IMR-90 (cell line): Measurements from ENCODE around the gene RAP1GAP2.

Experiments
- CHD1 ChIP-seq: IDR thresholded peaks from 2 replicates; pipeline ENCODE4 v1.6.1; 2012; ENCODE audit warnings: low read depth, low read length, improper control_type of control experiment
- MAFK ChIP-seq: IDR thresholded peaks from 2 replicates; pipeline ENCODE4 v1.6.1; 2012; ENCODE audit warnings: low read depth, low read length, improper control_type of control experiment
- POLR2A ChIP-seq: IDR thresholded peaks from 2 replicates; pipeline ENCODE4 v1.6.1; 2012; ENCODE audit warnings: mild to moderate bottlenecking, low read depth, low read length
- SMC3 ChIP-seq: fragments of 150-350 bp; IDR thresholded peaks from 2 replicates; pipeline ENCODE4 v1.6.1; 2016; ENCODE audit warnings: low read depth, mild to moderate bottlenecking, antibody characterized with exemption, low read length, moderate library complexity
- TF ChIP-seq, protein P1 (sequence below): conservative IDR thresholded peaks from 2 replicates; pipeline ENCODE4 v1.5.1; 2012; ENCODE audit warnings: mild to moderate bottlenecking, low read depth, low read length, improper control_type of control experiment
- TF ChIP-seq, protein P2 (sequence below): fragments of 150-350 bp; IDR thresholded peaks from 2 replicates; pipeline ENCODE4 v1.6.1; 2017; ENCODE audit warnings: mild to moderate bottlenecking, antibody characterized with exemption, low read length, low read depth

DNA sequence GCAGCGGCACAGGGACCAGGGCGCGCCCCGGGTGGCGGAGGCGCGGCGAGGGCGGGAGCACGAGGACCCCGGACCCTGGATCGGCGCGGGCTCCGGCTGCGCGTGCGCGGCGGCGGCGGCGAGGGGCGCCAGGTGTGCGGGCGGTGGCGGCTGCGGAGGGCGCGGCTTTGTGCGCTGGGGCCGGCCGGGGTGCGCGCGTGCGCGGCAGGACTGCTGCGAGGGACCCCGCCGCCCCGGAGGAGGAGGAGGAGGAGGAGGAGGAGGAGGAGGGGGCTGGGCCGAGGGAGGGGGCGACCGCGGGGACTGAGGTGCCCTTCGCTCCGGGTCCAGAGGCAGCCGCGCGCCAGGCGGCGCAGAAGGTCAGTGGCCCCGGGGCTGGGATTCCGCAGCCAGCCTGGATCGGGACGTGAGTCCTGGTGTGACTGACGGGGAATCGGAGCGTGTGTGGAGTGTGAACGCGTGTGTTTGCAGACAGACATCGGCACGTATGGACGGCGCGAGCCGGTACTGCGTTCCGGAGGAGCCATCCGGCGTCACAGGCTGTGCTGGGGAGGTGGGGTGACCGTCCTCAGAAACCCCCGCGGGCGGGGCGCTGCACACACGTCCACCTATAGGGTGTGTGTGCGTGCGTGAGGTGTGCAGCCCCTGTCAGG lies 19.5 kb upstream of the RAP1GAP2 start:
- no peak for TF ChIP-seq POLR2A
- TF ChIP-seq, protein P1, sequence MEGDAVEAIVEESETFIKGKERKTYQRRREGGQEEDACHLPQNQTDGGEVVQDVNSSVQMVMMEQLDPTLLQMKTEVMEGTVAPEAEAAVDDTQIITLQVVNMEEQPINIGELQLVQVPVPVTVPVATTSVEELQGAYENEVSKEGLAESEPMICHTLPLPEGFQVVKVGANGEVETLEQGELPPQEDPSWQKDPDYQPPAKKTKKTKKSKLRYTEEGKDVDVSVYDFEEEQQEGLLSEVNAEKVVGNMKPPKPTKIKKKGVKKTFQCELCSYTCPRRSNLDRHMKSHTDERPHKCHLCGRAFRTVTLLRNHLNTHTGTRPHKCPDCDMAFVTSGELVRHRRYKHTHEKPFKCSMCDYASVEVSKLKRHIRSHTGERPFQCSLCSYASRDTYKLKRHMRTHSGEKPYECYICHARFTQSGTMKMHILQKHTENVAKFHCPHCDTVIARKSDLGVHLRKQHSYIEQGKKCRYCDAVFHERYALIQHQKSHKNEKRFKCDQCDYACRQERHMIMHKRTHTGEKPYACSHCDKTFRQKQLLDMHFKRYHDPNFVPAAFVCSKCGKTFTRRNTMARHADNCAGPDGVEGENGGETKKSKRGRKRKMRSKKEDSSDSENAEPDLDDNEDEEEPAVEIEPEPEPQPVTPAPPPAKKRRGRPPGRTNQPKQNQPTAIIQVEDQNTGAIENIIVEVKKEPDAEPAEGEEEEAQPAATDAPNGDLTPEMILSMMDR = no peak
- TF ChIP-seq, protein P2, sequence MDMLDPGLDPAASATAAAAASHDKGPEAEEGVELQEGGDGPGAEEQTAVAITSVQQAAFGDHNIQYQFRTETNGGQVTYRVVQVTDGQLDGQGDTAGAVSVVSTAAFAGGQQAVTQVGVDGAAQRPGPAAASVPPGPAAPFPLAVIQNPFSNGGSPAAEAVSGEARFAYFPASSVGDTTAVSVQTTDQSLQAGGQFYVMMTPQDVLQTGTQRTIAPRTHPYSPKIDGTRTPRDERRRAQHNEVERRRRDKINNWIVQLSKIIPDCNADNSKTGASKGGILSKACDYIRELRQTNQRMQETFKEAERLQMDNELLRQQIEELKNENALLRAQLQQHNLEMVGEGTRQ = no peak
- TF ChIP-seq SMC3 = no peak
- TF ChIP-seq CHD1 = no peak
- no peak for TF ChIP-seq MAFK
